Pancreas (tissue), 10 donors: Measurements from ENCODE around the gene CLRN1. TPM values are rescaled to one million over a fixed set of nuclear protein-coding genes. Genes with fewer than 3 reads are reported as not detected.

Experiments
- ATAC-seq, 4 donors: fragments of 200-7000 bp; cut with Tn5 transposase; one replicate each; pipeline versions ENCODE4 v1.8.0 to v1.9.1; 2020; ENCODE audit warnings: mild to moderate bottlenecking in 4 of 4, moderate library complexity in 4 of 4
- DNase-seq, 6 donors: peaks; one replicate each; pipeline ENCODE4 v3.0.0-alpha.2; 2020
- FAIRE-seq: peaks from 2 replicates; lab custom pipeline; 2012; peaks lifted over from hg19 to GRCh38; lab: Jason Lieb, UNC
- H3K27ac ChIP-seq, 4 donors: fragments of 200-600 bp; sonication (generic); 1 replicate in 3 of 4; 2 replicates in 1 of 4; pipeline versions ENCODE4 v1.5.0 to v1.8.0; 2020
- H3K27me3 ChIP-seq, 4 donors: fragments of 200-600 bp; one replicate each; pipeline ENCODE4 v1.8.0; 2021
- H3K36me3 ChIP-seq, 3 donors: fragments of 200-600 bp; sonication (generic) in 1 of 3; one replicate each; pipeline versions ENCODE4 v1.5.0 to v1.8.0; 2020 to 2021
- H3K4me1 ChIP-seq, 3 donors: fragments of 200-600 bp; one replicate each; pipeline ENCODE4 v1.8.0; 2021
- H3K4me3 ChIP-seq, 4 donors: fragments of 200-600 bp; sonication (generic) in 2 of 4; one replicate each; pipeline versions ENCODE4 v1.5.0 to v1.8.0; 2020 to 2021
- H3K9me3 ChIP-seq, 4 donors: fragments of 200-600 bp; one replicate each; pipeline ENCODE4 v1.8.0; 2021
- CTCF ChIP-seq, 4 donors: fragments of 200-600 bp; sonication (generic) in 3 of 4; IDR thresholded peaks; one replicate each; pipeline versions ENCODE4 v1.5.0 to v1.8.0; 2021; ENCODE audit warnings: antibody characterized with exemption in 4 of 4
- WGBS, 2 donors: extraction: QIAGEN DNeasy Blood & Tissue Kit; methylation state at CpG; one replicate each; pipeline ENCODE4 v1.1.7; 2013; 5-methylcytosine and 5-hydroxymethylcytosine counted together
- intact Hi-C, 3 donors: fragments of 100-400 bp; cut with DNase I; formaldehyde crosslinking; loops; one replicate each; pipeline versions ENCODE4 v1.11.1 to v1.14.2; 2022
- polyA plus RNA-seq, 2 donors: library from polyadenylated mRNA; stranded (reverse); fragments of 200-250 nt; gene quantifications; one replicate each; pipeline ENCODE4 v1.2.3, GENCODE V29; 2013
- total RNA-seq, 6 donors: library from RNA; stranded (reverse); fragmentation: NEBNext Ultra II Directional in 4 of 6; extraction: Animal tissue kit (Norgen Biotek cat#: 25700) in 4 of 6; gene quantifications; one replicate each; pipeline versions ENCODE4 v1.2.1 to v1.2.4, GENCODE V29; 2021 to 2023
- donor health status: healthy with polysubstance abuse.
- donor health status: DM: no; HTN: no; CAD: no; lungs with moderate emphysema.
- donor health status: DM: no; HTN: no; CAD: no.
- donor health status: control.
- donor health status: control.
- donor health status: Bipolar disorder and iron deficiency.
- donor health status: DM: yes; HTN: yes; CAD: no.
- donor health status: DM: no; HTN: no; CAD: no.
- donor health status: DM: no; HTN: no; CAD: no.
- donor health status: DM: yes; HTN: yes; CAD: no.

The CLRN1 gene
- total and polyA plus RNA-seq, 8 donors = not detected

DNA sequence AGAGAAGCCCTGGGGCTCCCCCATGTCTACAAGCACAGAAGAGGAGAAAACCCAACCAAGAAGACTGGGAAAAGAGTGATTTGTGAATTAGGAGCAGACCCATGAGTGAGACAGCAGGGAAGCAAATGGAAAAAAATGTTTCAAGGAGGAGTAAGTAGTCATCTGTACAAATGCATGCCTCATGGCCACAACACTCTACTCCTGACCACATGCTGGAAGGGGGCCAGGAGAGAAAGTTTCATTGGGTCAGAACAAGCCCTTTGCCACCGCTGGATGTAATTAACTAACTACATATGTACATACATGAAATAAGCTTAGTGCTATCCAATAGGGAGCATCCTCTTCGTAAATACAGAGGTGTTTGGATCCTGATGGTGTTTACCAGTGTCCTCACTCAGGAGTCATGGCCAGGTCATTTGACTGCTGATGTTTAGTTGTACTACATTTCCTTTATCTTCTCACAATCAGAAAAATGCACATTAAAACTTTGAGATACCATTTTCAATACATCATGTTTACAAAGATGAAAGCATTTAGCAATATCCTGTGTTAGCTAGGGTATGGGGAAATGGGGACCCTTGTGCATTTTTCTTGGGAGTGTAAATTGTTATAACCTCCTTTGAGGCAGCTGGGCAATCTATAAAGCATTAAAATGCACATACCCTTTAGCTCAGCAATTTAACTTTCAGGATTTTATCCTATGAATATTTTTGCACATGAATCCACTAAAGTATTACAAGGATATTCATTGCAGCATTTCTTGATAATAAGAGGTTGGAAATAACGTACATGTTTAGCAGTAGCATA lies 27.1 kb downstream of the CLRN1 start:
- Histone ChIP-seq H3K4me1 (no peaks in the 10 kb centered on the region), H3K9me3 (no peaks in the 10 kb centered on the region), H3K36me3 (no peaks in the 10 kb centered on the region), H3K27ac (no peak overlapping the region), H3K27me3 (no peaks in the 10 kb centered on the region), H3K4me3 (no peak overlapping the region)
- 46 to 52% methylated on average over 3 of the region's 3 CpGs for WGBS, 2 donors
- FAIRE-seq (no peak), ATAC-seq (no peak), DNase-seq (no peak)
- no peak for TF ChIP-seq CTCF (IDR thresholded peaks at IDR 0.05)
- intact Hi-C loops = no loop called here

GRCh38 chr3:150942221-150942620 lies 30.3 kb downstream of the CLRN1 start:
- no peak for TF ChIP-seq CTCF (IDR thresholded peaks at IDR 0.05)
- Histone ChIP-seq H3K9me3 (no peaks in the 10 kb centered on the region), H3K4me3 (no peak overlapping the region), H3K36me3 (no peaks in the 10 kb centered on the region), H3K27ac (no peak overlapping the region), H3K4me1 (no peaks in the 10 kb centered on the region), H3K27me3 (no peaks in the 10 kb centered on the region)
- FAIRE-seq = no peak
- ATAC-seq = no peak
- intact Hi-C loops = no loop called here
- 53 to 60% methylated on average over 3 of the region's 3 CpGs for WGBS, 2 donors
- DNase-seq = no peak

DNA sequence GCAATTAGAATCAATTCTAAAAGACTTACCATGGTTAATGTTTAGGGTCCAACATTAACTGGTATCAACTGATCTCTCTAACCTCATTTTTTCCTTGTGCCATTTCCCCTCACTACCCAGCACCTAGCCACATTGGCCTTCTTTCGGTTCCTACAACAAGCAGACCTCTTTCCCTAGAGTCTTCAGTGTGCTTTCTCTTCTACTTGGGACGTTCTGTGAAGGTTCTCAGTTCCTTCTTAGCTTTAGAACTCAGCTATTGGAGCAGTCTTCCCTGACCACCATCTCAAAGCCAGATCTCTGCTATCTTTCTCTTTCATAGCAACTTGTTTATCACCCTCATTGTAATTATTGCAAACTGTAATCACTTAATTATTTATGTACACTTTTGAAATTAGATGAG lies 35.8 kb downstream of the CLRN1 start:
- ATAC-seq (no peak), DNase-seq (no peak), FAIRE-seq (no peak)
- no peaks in the 10 kb centered on the region for H3K27me3 ChIP-seq
- WGBS, 2 donors = 38 to 51% methylated on average over 2 of the region's 2 CpGs
- H3K9me3 ChIP-seq = no peaks in the 10 kb centered on the region
- no peaks in the 10 kb centered on the region for H3K36me3 ChIP-seq
- H3K4me3 ChIP-seq = no peak overlapping the region
- intact Hi-C loops = no loop called here
- no peaks in the 10 kb centered on the region for H3K4me1 ChIP-seq
- no peak for TF ChIP-seq CTCF (IDR thresholded peaks at IDR 0.05)
- H3K27ac ChIP-seq = no peak overlapping the region

GRCh38 chr3:150933473-150933995 lies 39.0 kb downstream of the CLRN1 start:
- ATAC-seq (no peak), DNase-seq (no peak), FAIRE-seq (no peak)
- H3K27me3 ChIP-seq = no peaks in the 10 kb centered on the region
- H3K4me1 ChIP-seq = no peaks in the 10 kb centered on the region
- no peaks in the 10 kb centered on the region for H3K36me3 ChIP-seq
- intact Hi-C loops = no loop called here
- no peak for TF ChIP-seq CTCF (IDR thresholded peaks at IDR 0.05)
- no peak overlapping the region for H3K4me3 ChIP-seq
- H3K9me3 ChIP-seq = no peaks in the 10 kb centered on the region
- H3K27ac ChIP-seq = no peak overlapping the region
- 16% methylated on average over 1 of the region's 1 CpG for WGBS, 2 donors

GRCh38 chr3:150931745-150932144 lies 40.8 kb downstream of the CLRN1 start:
- DNase-seq (no peak), ATAC-seq (no peak), FAIRE-seq (no peak)
- no peak for TF ChIP-seq CTCF (IDR thresholded peaks at IDR 0.05)
- Histone ChIP-seq H3K9me3 (no peaks in the 10 kb centered on the region), H3K36me3 (no peaks in the 10 kb centered on the region), H3K4me1 (no peaks in the 10 kb centered on the region), H3K27ac (no peak overlapping the region), H3K27me3 (no peaks in the 10 kb centered on the region), H3K4me3 (no peak overlapping the region)
- WGBS, 2 donors = 71 to 73% methylated on average over 1 of the region's 1 CpG
- intact Hi-C loops = no loop called here
